ENCODE results near the gene IPO4. TPM values are rescaled to one million over a fixed set of nuclear protein-coding genes. Genes with fewer than 3 reads are reported as not detected.

Gene IPO4
- total and polyA plus RNA-seq, 2 of the 13 experiments (the other 11 are each of a cell fraction or from before 2014, with no cell fraction given), result 39.0 to 179 TPM

DNA sequence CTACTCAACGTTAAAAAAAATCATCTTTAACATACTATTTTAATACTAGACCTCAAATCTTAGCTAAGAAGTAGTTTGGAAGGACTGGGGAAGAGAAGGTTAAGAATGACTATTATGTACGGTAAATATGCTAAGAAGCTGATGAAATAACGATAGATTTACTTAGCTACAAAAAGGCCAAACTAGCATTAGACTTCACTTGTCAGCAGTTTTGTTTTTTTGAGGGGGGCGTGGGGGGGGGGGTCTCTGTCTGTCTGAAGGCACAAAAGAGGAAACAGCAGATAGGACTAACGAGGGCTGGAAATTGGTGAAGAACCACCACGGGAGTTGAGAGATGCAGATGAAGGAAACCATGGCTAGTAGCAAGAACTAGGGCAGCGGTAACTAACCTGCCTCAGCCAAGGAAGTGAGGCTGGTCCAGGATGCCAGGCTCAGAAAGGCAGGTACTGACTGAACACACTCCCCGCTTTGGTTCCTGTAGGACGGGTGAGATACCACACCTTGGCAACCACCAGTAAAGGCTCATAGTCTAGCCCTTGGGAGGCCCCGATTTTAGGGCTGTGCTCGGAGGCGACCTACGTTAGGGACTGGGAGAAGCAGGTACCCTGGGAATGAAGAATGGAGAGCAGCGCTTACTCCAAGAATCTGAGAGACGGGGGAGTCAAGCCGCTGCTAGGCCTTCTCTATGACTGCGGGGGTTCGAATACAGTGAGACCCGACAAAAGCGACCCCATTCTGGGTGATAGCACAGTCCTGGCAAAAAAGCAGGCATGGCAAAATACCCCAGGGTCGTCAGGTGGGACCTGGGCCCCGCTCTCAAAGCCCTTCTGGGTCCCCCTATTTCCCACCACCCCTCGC is 42.9 kb upstream of the IPO4 start (continued):
- TF ChIP-seq, protein P1, sequence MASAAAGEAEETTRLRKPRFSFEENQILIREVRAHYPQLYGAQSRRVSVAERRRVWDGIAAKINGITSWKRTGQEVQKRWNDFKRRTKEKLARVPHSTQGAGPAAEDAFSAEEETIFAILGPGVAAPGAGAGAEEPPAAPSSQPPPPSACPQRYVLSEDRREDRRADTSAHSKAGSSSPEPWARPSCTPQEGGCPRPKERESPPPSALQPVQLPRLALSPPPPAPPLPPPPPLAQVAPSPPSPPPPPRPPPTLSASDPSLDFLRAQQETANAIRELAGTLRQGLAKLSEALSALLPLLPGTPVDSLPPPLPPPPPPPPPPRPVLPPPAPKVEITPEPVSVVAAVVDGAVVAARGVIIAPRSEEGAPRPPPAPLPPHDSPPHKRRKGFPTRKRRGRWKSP (CRISPR knock-in tag; IDR thresholded peaks at IDR 0.05), result no peak
- peak; percentile 75; the same call in 1 of the 2 replicates for TF ChIP-seq KMT2A (CRISPR knock-in tag; IDR thresholded peaks at IDR 0.05)
- TF ChIP-seq ZNF142 (CRISPR knock-in tag; IDR thresholded peaks at IDR 0.05), result peak; percentile 64; the same call in 1 of the 2 replicates
- TF ChIP-seq, protein P2, sequence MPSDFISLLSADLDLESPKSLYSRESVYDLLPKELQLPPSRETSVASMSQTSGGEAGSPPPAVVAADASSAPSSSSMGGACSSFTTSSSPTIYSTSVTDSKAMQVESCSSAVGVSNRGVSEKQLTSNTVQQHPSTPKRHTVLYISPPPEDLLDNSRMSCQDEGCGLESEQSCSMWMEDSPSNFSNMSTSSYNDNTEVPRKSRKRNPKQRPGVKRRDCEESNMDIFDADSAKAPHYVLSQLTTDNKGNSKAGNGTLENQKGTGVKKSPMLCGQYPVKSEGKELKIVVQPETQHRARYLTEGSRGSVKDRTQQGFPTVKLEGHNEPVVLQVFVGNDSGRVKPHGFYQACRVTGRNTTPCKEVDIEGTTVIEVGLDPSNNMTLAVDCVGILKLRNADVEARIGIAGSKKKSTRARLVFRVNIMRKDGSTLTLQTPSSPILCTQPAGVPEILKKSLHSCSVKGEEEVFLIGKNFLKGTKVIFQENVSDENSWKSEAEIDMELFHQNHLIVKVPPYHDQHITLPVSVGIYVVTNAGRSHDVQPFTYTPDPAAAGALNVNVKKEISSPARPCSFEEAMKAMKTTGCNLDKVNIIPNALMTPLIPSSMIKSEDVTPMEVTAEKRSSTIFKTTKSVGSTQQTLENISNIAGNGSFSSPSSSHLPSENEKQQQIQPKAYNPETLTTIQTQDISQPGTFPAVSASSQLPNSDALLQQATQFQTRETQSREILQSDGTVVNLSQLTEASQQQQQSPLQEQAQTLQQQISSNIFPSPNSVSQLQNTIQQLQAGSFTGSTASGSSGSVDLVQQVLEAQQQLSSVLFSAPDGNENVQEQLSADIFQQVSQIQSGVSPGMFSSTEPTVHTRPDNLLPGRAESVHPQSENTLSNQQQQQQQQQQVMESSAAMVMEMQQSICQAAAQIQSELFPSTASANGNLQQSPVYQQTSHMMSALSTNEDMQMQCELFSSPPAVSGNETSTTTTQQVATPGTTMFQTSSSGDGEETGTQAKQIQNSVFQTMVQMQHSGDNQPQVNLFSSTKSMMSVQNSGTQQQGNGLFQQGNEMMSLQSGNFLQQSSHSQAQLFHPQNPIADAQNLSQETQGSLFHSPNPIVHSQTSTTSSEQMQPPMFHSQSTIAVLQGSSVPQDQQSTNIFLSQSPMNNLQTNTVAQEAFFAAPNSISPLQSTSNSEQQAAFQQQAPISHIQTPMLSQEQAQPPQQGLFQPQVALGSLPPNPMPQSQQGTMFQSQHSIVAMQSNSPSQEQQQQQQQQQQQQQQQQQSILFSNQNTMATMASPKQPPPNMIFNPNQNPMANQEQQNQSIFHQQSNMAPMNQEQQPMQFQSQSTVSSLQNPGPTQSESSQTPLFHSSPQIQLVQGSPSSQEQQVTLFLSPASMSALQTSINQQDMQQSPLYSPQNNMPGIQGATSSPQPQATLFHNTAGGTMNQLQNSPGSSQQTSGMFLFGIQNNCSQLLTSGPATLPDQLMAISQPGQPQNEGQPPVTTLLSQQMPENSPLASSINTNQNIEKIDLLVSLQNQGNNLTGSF (CRISPR knock-in tag; IDR thresholded peaks at IDR 0.05), result peak; percentile 76; the same call in 1 of the 2 replicates
- peak; percentile 49; the same call in 1 of the 2 replicates for TF ChIP-seq MLX (CRISPR knock-in tag; IDR thresholded peaks at IDR 0.05)
- TF ChIP-seq ZBTB1 (CRISPR knock-in tag; IDR thresholded peaks at IDR 0.05; ENCODE audit: borderline replicate concordance), result no peak
- TF ChIP-seq ZNF503 (CRISPR knock-in tag; IDR thresholded peaks at IDR 0.05), result no peak
- TF ChIP-seq ZNF232 (CRISPR knock-in tag; IDR thresholded peaks at IDR 0.05; ENCODE audit: borderline replicate concordance), result 0 out of 2 replicates have a peak, but pooled peaks have one; percentile 56
- no peak for TF ChIP-seq KAT7 (CRISPR knock-in tag; IDR thresholded peaks at IDR 0.05; ENCODE audit: borderline replicate concordance)
- TF ChIP-seq ZNF136 (CRISPR knock-in tag; IDR thresholded peaks at IDR 0.05; ENCODE audit: low read depth), result 0 out of 2 replicates have a peak, but pooled peaks have one; percentile 10
- TF ChIP-seq, protein P3, sequence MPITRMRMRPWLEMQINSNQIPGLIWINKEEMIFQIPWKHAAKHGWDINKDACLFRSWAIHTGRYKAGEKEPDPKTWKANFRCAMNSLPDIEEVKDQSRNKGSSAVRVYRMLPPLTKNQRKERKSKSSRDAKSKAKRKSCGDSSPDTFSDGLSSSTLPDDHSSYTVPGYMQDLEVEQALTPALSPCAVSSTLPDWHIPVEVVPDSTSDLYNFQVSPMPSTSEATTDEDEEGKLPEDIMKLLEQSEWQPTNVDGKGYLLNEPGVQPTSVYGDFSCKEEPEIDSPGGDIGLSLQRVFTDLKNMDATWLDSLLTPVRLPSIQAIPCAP (CRISPR knock-in tag; IDR thresholded peaks at IDR 0.05; ENCODE audit: low read depth), result 0 out of 2 replicates have a peak, but pooled peaks have one; percentile 63

Data from HepG2 (cell line).